ENCODE results near the gene C1orf53. TPM values are rescaled to one million over a fixed set of nuclear protein-coding genes. Genes with fewer than 3 reads are reported as not detected.
A peak's percentile ranks its signal among the peaks of the same experiment; 100 is the strongest.

The C1orf53 gene
- total and polyA plus RNA-seq, 2 donors (not counting 1 experiment from before 2014, with no cell fraction given): 0.24 TPM; not detected in 1

GRCh38 chr1:197913495-197914276 is 11.3 kb downstream of the C1orf53 start:
- CTCF ChIA-PET: interaction anchor here (2.7 to 3.1 kb wide), 2 partner anchors 10 kb away, joined by 11 to 13 read pairs; no protein-coding TSS in a partner anchor
- intact Hi-C loops (cut with micrococcal nuclease): no loop called here
- H3K27ac Mint-ChIP-seq: no peak overlapping the region
- Histone ChIP-seq H4K20me1 (ENCODE audit: control insufficient read depth, insufficient read depth, low read length, poor library complexity, severe bottlenecking) (no peaks in the 10 kb centered on the region), H3K9ac (ENCODE audit: low read length) (no peak overlapping the region), H3K4me2 (replicated peaks; ENCODE audit: low read depth, low read length, poor library complexity, severe bottlenecking) (peak overlapping the region; percentile 62), H3K9me3 (ENCODE audit: control extremely low read depth in 1 of 3, control insufficient read depth in 2 of 3, insufficient read depth in 1 of 3, low read length in 2 of 3) (peaks cover 0 to 78% (median 5%) of the 10 kb centered on the region in 3 donors), H3K79me2 (ENCODE audit: control insufficient read depth, insufficient read depth, low read length) (no peaks in the 10 kb centered on the region), H3K27ac (ENCODE audit: low read length in 2 of 2) (no peak overlapping the region), H3K4me1 (ENCODE audit: control insufficient read depth in 2 of 2, insufficient read depth in 2 of 2, low read length in 2 of 2) (peaks cover 87 to 94% of the 10 kb centered on the region in 2 donors), H3K36me3 (replicated peaks in 1 of 2; ENCODE audit: control extremely low read depth in 1 of 2, control insufficient read depth in 1 of 2, extremely low read depth in 1 of 2, insufficient read depth in 2 of 2, low read length in 1 of 2) (no peaks in the 10 kb centered on the region), H2AFZ (ENCODE audit: insufficient read depth, low read depth, low read length, poor library complexity, severe bottlenecking) (no peak overlapping the region), H3K4me3 (ENCODE audit: control extremely low read depth in 1 of 5, extremely low read depth in 1 of 5, insufficient read depth in 1 of 5, low read depth in 2 of 5, low read length in 4 of 5) (no peak overlapping the region), H3K27me3 (replicated peaks in 1 of 4; ENCODE audit: control extremely low read depth in 1 of 4, control insufficient read depth in 3 of 4, insufficient read depth in 4 of 4, low read length in 3 of 4) (peaks cover 1 to 100% (median 92%) of the 10 kb centered on the region in 4 experiments)
- POLR2A ChIA-PET: interaction anchor here (0.7 to 2.3 kb wide), 2 partner anchors 11 to 509 kb away, joined by 5 to 7 read pairs; partner anchors contain the start of gene C1orf53
- TF ChIP-seq CTCF (IDR thresholded peaks at IDR 0.05): no peak
- TF ChIP-seq EZH2 (IDR thresholded peaks at IDR 0.05; ENCODE audit: borderline replicate concordance, insufficient read depth, low read depth, low read length, poor library complexity, severe bottlenecking): no peak
- H3K9me3 Mint-ChIP-seq (ENCODE audit: insufficient read depth): no peaks in the 10 kb centered on the region
- ATAC-seq (ENCODE audit: low read depth) (no peak), DNase-seq (peak; percentile 28)
- 22% methylated on average over 20 of the region's 26 CpGs for WGBS (ENCODE audit: insufficient coverage)
- H3K4me3 Mint-ChIP-seq: peak overlapping the region; percentile 84
- peaks cover 85% of the 10 kb centered on the region for H3K4me1 Mint-ChIP-seq
- peaks cover 87% of the 10 kb centered on the region for H3K27me3 Mint-ChIP-seq

GRCh38 chr1:197914510-197914909 is 12.1 kb downstream of the C1orf53 start:
- Histone ChIP-seq H2AFZ (ENCODE audit: insufficient read depth, low read depth, low read length, poor library complexity, severe bottlenecking) (no peak overlapping the region), H3K4me2 (replicated peaks; ENCODE audit: low read depth, low read length, poor library complexity, severe bottlenecking) (no peak overlapping the region), H3K79me2 (ENCODE audit: control insufficient read depth, insufficient read depth, low read length) (no peaks in the 10 kb centered on the region), H3K4me3 (ENCODE audit: control extremely low read depth in 1 of 5, extremely low read depth in 1 of 5, insufficient read depth in 1 of 5, low read depth in 2 of 5, low read length in 4 of 5) (no peak overlapping the region), H3K9me3 (ENCODE audit: control extremely low read depth in 1 of 3, control insufficient read depth in 2 of 3, insufficient read depth in 1 of 3, low read length in 2 of 3) (peaks cover 0 to 80% (median 5%) of the 10 kb centered on the region in 3 donors), H3K36me3 (replicated peaks in 1 of 2; ENCODE audit: control extremely low read depth in 1 of 2, control insufficient read depth in 1 of 2, extremely low read depth in 1 of 2, insufficient read depth in 2 of 2, low read length in 1 of 2) (no peaks in the 10 kb centered on the region), H3K4me1 (ENCODE audit: control insufficient read depth in 2 of 2, insufficient read depth in 2 of 2, low read length in 2 of 2) (peaks cover 87 to 95% of the 10 kb centered on the region in 2 donors), H4K20me1 (ENCODE audit: control insufficient read depth, insufficient read depth, low read length, poor library complexity, severe bottlenecking) (no peaks in the 10 kb centered on the region), H3K27me3 (replicated peaks in 1 of 4; ENCODE audit: control extremely low read depth in 1 of 4, control insufficient read depth in 3 of 4, insufficient read depth in 4 of 4, low read length in 3 of 4) (peaks cover 0 to 100% (median 93%) of the 10 kb centered on the region in 4 experiments), H3K9ac (ENCODE audit: low read length) (no peak overlapping the region), H3K27ac (ENCODE audit: low read length in 2 of 2) (no peak overlapping the region)
- TF ChIP-seq CTCF (IDR thresholded peaks at IDR 0.05) (no peak), EZH2 (IDR thresholded peaks at IDR 0.05; ENCODE audit: borderline replicate concordance, insufficient read depth, low read depth, low read length, poor library complexity, severe bottlenecking) (no peak)
- ChIA-PET POLR2A (interaction anchor here (2.3 kb wide), 1 partner anchor 12 kb away, joined by 7 read pairs; the partner anchor contains the start of gene C1orf53), CTCF (interaction anchor here (1.0 to 3.1 kb wide), 5 partner anchors 8 to 297 kb away, joined by 3 to 13 read pairs (median 3); no protein-coding TSS in a partner anchor)
- Mint-ChIP-seq H3K27ac (no peak overlapping the region), H3K9me3 (ENCODE audit: insufficient read depth) (no peaks in the 10 kb centered on the region), H3K4me3 (no peak overlapping the region), H3K27me3 (peaks cover 87% of the 10 kb centered on the region), H3K4me1 (peaks cover 86% of the 10 kb centered on the region)
- DNase-seq (no peak), ATAC-seq (ENCODE audit: low read depth) (no peak)
- WGBS (ENCODE audit: insufficient coverage): 0% methylated on average over 1 of the region's 5 CpGs
- intact Hi-C loops (cut with micrococcal nuclease): no loop called here

Data from B cell (primary cell).